Sigmoid colon (tissue), 3 donors: ENCODE data around the gene TSEN54.

Source experiments
- CTCF ChIP-seq, 4 experiments: fragments of 450-650 bp in 3 of 4; fragments of 200-600 bp in 1 of 4; IDR thresholded peaks; one replicate each; pipeline ENCODE4 v1.5.1; 2016 to 2019; ENCODE audit warnings: antibody characterized with exemption in 4 of 4, mild to moderate bottlenecking in 3 of 4, moderate library complexity in 2 of 4
- POLR2A ChIP-seq, 2 donors: fragments of 450-650 bp; IDR thresholded peaks; one replicate each; pipeline ENCODE4 v1.6.1; 2016; ENCODE audit warnings: antibody characterized with exemption in 2 of 2, mild to moderate bottlenecking in 2 of 2, moderate library complexity in 2 of 2

- TF ChIP-seq POLR2A (IDR thresholded peaks at IDR 0.05) (no peak), CTCF (IDR thresholded peaks at IDR 0.05) (no peak)
These were observed 40.9 kb downstream of the TSEN54 start for GRCh38 chr17:75557075-75557851.
